Measurements from ENCODE around the gene ST8SIA3. TPM values are rescaled to one million over a fixed set of nuclear protein-coding genes. Genes with fewer than 3 reads are reported as not detected.
"Not testable (repeated sequence)": the region's sequence is repeated elsewhere in the genome, so short reads cannot be mapped to it uniquely, and the experiment has no call there.

Gene ST8SIA3
- total and polyA plus RNA-seq, 4 donors, result under 0.01 TPM; not detected in 3

- intact Hi-C loops (cut with DNase I), result no loop called here
- Histone ChIP-seq H3K4me1 (ENCODE audit: control insufficient read depth in 1 of 2, insufficient read depth in 2 of 2, low read length in 2 of 2) (no peaks in the 10 kb centered on the region), H3K4me3 (ENCODE audit: low read length in 2 of 2) (no peak overlapping the region), H3K27ac (ENCODE audit: low read depth in 1 of 2, low read length in 2 of 2) (no peak overlapping the region), H3K9me3 (ENCODE audit: control insufficient read depth, low read length) (peaks cover 7% of the 10 kb centered on the region), H3K36me3 (ENCODE audit: control insufficient read depth in 1 of 2, insufficient read depth in 2 of 2, low read length in 1 of 2) (no peaks in the 10 kb centered on the region), H3K27me3 (ENCODE audit: control insufficient read depth in 1 of 2, insufficient read depth in 2 of 2, low read length in 1 of 2) (no peaks in the 10 kb centered on the region)
- WGBS, 2 donors, result 48 to 55% methylated on average over 2 of the region's 2 CpGs
- ATAC-seq (ENCODE audit: low FRiP score), result no peak
- DNase-seq, result no peak
Observed at GRCh38 chr18:57389271-57389670, 36.9 kb downstream of the ST8SIA3 start.

GRCh38 chr18:57390044-57390443 lies 37.7 kb downstream of the ST8SIA3 start:
- ATAC-seq (ENCODE audit: low FRiP score), result no peak
- Histone ChIP-seq H3K36me3 (ENCODE audit: control insufficient read depth in 1 of 2, insufficient read depth in 2 of 2, low read length in 1 of 2) (no peaks in the 10 kb centered on the region), H3K9me3 (ENCODE audit: control insufficient read depth, low read length) (peaks cover 8% of the 10 kb centered on the region), H3K4me3 (ENCODE audit: low read length in 2 of 2) (no peak overlapping the region), H3K4me1 (ENCODE audit: control insufficient read depth in 1 of 2, insufficient read depth in 2 of 2, low read length in 2 of 2) (no peaks in the 10 kb centered on the region), H3K27ac (ENCODE audit: low read depth in 1 of 2, low read length in 2 of 2) (no peak overlapping the region), H3K27me3 (ENCODE audit: control insufficient read depth in 1 of 2, insufficient read depth in 2 of 2, low read length in 1 of 2) (no peaks in the 10 kb centered on the region)
- no peak for DNase-seq
- WGBS, 2 donors, result 38 to 44% methylated on average over 3 of the region's 3 CpGs
- intact Hi-C loops (cut with DNase I), result no loop called here

GRCh38 chr18:57394749-57395148 lies 42.4 kb downstream of the ST8SIA3 start:
- H3K4me1 ChIP-seq (ENCODE audit: control insufficient read depth in 1 of 2, insufficient read depth in 2 of 2, low read length in 2 of 2); ATAC-seq (ENCODE audit: low FRiP score); H3K27ac ChIP-seq (ENCODE audit: low read depth in 1 of 2, low read length in 2 of 2); H3K27me3 ChIP-seq (ENCODE audit: control insufficient read depth in 1 of 2, insufficient read depth in 2 of 2, low read length in 1 of 2); H3K36me3 ChIP-seq (ENCODE audit: control insufficient read depth in 1 of 2, insufficient read depth in 2 of 2, low read length in 1 of 2); H3K9me3 ChIP-seq (ENCODE audit: control insufficient read depth, low read length); DNase-seq; H3K4me3 ChIP-seq (ENCODE audit: low read length in 2 of 2); intact Hi-C loops (cut with DNase I): not testable (repeated sequence)
- 81 to 87% methylated on average over 1 of the region's 1 CpG for WGBS, 2 donors

GRCh38 chr18:57396831-57397230 lies 44.5 kb downstream of the ST8SIA3 start:
- H3K36me3 ChIP-seq (ENCODE audit: control insufficient read depth in 1 of 2, insufficient read depth in 2 of 2, low read length in 1 of 2); intact Hi-C loops (cut with DNase I); H3K27ac ChIP-seq (ENCODE audit: low read depth in 1 of 2, low read length in 2 of 2); H3K4me1 ChIP-seq (ENCODE audit: control insufficient read depth in 1 of 2, insufficient read depth in 2 of 2, low read length in 2 of 2); H3K4me3 ChIP-seq (ENCODE audit: low read length in 2 of 2); DNase-seq; H3K27me3 ChIP-seq (ENCODE audit: control insufficient read depth in 1 of 2, insufficient read depth in 2 of 2, low read length in 1 of 2); ATAC-seq (ENCODE audit: low FRiP score); H3K9me3 ChIP-seq (ENCODE audit: control insufficient read depth, low read length): not testable (repeated sequence)
- 94 to 95% methylated on average over 7 of the region's 7 CpGs for WGBS, 2 donors

GRCh38 chr18:57397440-57398132 lies 45.2 kb downstream of the ST8SIA3 start:
- WGBS, 2 donors, result 53 to 63% methylated on average over 2 of the region's 2 CpGs
- intact Hi-C loops (cut with DNase I), result no loop called here
- no peak for DNase-seq
- Histone ChIP-seq H3K27me3 (ENCODE audit: control insufficient read depth in 1 of 2, insufficient read depth in 2 of 2, low read length in 1 of 2) (no peaks in the 10 kb centered on the region), H3K4me3 (ENCODE audit: low read length in 2 of 2) (no peak overlapping the region), H3K9me3 (ENCODE audit: control insufficient read depth, low read length) (peaks cover 2% of the 10 kb centered on the region), H3K27ac (ENCODE audit: low read depth in 1 of 2, low read length in 2 of 2) (no peak overlapping the region), H3K36me3 (ENCODE audit: control insufficient read depth in 1 of 2, insufficient read depth in 2 of 2, low read length in 1 of 2) (no peaks in the 10 kb centered on the region), H3K4me1 (ENCODE audit: control insufficient read depth in 1 of 2, insufficient read depth in 2 of 2, low read length in 2 of 2) (no peaks in the 10 kb centered on the region)
- no peak for ATAC-seq (ENCODE audit: low FRiP score)

GRCh38 chr18:57404345-57404744 lies 52.0 kb downstream of the ST8SIA3 start:
- ATAC-seq (ENCODE audit: low FRiP score) (no peak), DNase-seq (no peak)
- Histone ChIP-seq H3K4me3 (ENCODE audit: low read length in 2 of 2) (no peak overlapping the region), H3K36me3 (ENCODE audit: control insufficient read depth in 1 of 2, insufficient read depth in 2 of 2, low read length in 1 of 2) (no peaks in the 10 kb centered on the region), H3K27me3 (ENCODE audit: control insufficient read depth in 1 of 2, insufficient read depth in 2 of 2, low read length in 1 of 2) (no peaks in the 10 kb centered on the region), H3K9me3 (ENCODE audit: control insufficient read depth, low read length) (no peaks in the 10 kb centered on the region), H3K27ac (ENCODE audit: low read depth in 1 of 2, low read length in 2 of 2) (no peak overlapping the region), H3K4me1 (ENCODE audit: control insufficient read depth in 1 of 2, insufficient read depth in 2 of 2, low read length in 2 of 2) (no peaks in the 10 kb centered on the region)
- intact Hi-C loops (cut with DNase I), result no loop called here

GRCh38 chr18:57409650-57410049 lies 57.3 kb downstream of the ST8SIA3 start:
- DNase-seq, result no peak
- Histone ChIP-seq H3K36me3 (ENCODE audit: control insufficient read depth in 1 of 2, insufficient read depth in 2 of 2, low read length in 1 of 2) (no peaks in the 10 kb centered on the region), H3K27me3 (ENCODE audit: control insufficient read depth in 1 of 2, insufficient read depth in 2 of 2, low read length in 1 of 2) (no peaks in the 10 kb centered on the region), H3K4me1 (ENCODE audit: control insufficient read depth in 1 of 2, insufficient read depth in 2 of 2, low read length in 2 of 2) (no peaks in the 10 kb centered on the region), H3K9me3 (ENCODE audit: control insufficient read depth, low read length) (no peaks in the 10 kb centered on the region), H3K27ac (ENCODE audit: low read depth in 1 of 2, low read length in 2 of 2) (no peak overlapping the region), H3K4me3 (ENCODE audit: low read length in 2 of 2) (no peak overlapping the region)
- no peak for ATAC-seq (ENCODE audit: low FRiP score)
- intact Hi-C loops (cut with DNase I), result no loop called here

GRCh38 chr18:57410749-57411148 lies 58.4 kb downstream of the ST8SIA3 start:
- WGBS, 2 donors, result 59 to 68% methylated on average over 3 of the region's 3 CpGs
- ATAC-seq (ENCODE audit: low FRiP score), result no peak
- Histone ChIP-seq H3K27me3 (ENCODE audit: control insufficient read depth in 1 of 2, insufficient read depth in 2 of 2, low read length in 1 of 2) (no peaks in the 10 kb centered on the region), H3K9me3 (ENCODE audit: control insufficient read depth, low read length) (no peaks in the 10 kb centered on the region), H3K27ac (ENCODE audit: low read depth in 1 of 2, low read length in 2 of 2) (no peak overlapping the region), H3K4me3 (ENCODE audit: low read length in 2 of 2) (no peak overlapping the region), H3K36me3 (ENCODE audit: control insufficient read depth in 1 of 2, insufficient read depth in 2 of 2, low read length in 1 of 2) (no peaks in the 10 kb centered on the region), H3K4me1 (ENCODE audit: control insufficient read depth in 1 of 2, insufficient read depth in 2 of 2, low read length in 2 of 2) (no peaks in the 10 kb centered on the region)
- intact Hi-C loops (cut with DNase I), result no loop called here
- no peak for DNase-seq

- Histone ChIP-seq H3K27ac (ENCODE audit: low read depth in 1 of 2, low read length in 2 of 2) (no peak overlapping the region), H3K36me3 (ENCODE audit: control insufficient read depth in 1 of 2, insufficient read depth in 2 of 2, low read length in 1 of 2) (no peaks in the 10 kb centered on the region), H3K4me1 (ENCODE audit: control insufficient read depth in 1 of 2, insufficient read depth in 2 of 2, low read length in 2 of 2) (no peaks in the 10 kb centered on the region), H3K9me3 (ENCODE audit: control insufficient read depth, low read length) (no peaks in the 10 kb centered on the region), H3K4me3 (ENCODE audit: low read length in 2 of 2) (no peak overlapping the region), H3K27me3 (ENCODE audit: control insufficient read depth in 1 of 2, insufficient read depth in 2 of 2, low read length in 1 of 2) (no peaks in the 10 kb centered on the region)
- no peak for ATAC-seq (ENCODE audit: low FRiP score)
- intact Hi-C loops (cut with DNase I), result no loop called here
- DNase-seq, result no peak
- 78 to 80% methylated on average over 4 of the region's 4 CpGs for WGBS, 2 donors
Observed at GRCh38 chr18:57416542-57416941, 64.2 kb downstream of the ST8SIA3 start.
